A673 (cell line): ENCODE measurements around the gene LEP.

Experiments
- CTCF ChIP-seq: fragments of 300-800, 200-600 bp; sonication (generic); conservative IDR thresholded peaks from 2 replicates; pipeline ENCODE4 v1.5.1; 2017; ENCODE audit warnings: low read depth, mild to moderate bottlenecking, antibody characterized with exemption, low read length, moderate library complexity, mixed read lengths
- EZH2 ChIP-seq: fragments of 200-600 bp; sonication (generic); IDR thresholded peaks from 2 replicates; pipeline ENCODE4 v1.6.1; 2017; ENCODE audit warnings: borderline replicate concordance, low read depth, mild to moderate bottlenecking, mixed read lengths, antibody characterized with exemption, low read length; ENCODE audit not compliant: poor library complexity, severe bottlenecking

GRCh38 chr7:128271471-128271941, 30.4 kb downstream of the LEP start:
- no peak for TF ChIP-seq CTCF
- TF ChIP-seq EZH2, result no peak
